HG03139 (cell line): ENCODE data around the gene HSF5.
"Not testable (repeated sequence)": the region's sequence is repeated elsewhere in the genome, so short reads cannot be mapped to it uniquely, and the experiment has no call there.

ENCODE experiments used
- ATAC-seq: cut with Tn5 transposase; IDR thresholded peaks from one replicate; pipeline ENCODE4 v1.9.1; 2021; ENCODE audit not compliant: unreplicated experiment

Gene HSF5

GRCh38 chr17:58414596-58414997 is 73.6 kb downstream of the HSF5 start:
- no peak for ATAC-seq

GRCh38 chr17:58413684-58414083 is 74.5 kb downstream of the HSF5 start:
- ATAC-seq, result no peak

GRCh38 chr17:58412961-58413586 is 75.1 kb downstream of the HSF5 start:
- ATAC-seq, result no peak

GRCh38 chr17:58412064-58412703 is 76.0 kb downstream of the HSF5 start:
- no peak for ATAC-seq

GRCh38 chr17:58411408-58411894 is 76.8 kb downstream of the HSF5 start:
- ATAC-seq, result no peak

GRCh38 chr17:58410714-58411407 is 77.3 kb downstream of the HSF5 start:
- ATAC-seq, result no peak

GRCh38 chr17:58409432-58409831 is 78.8 kb downstream of the HSF5 start:
- no peak for ATAC-seq

- ATAC-seq, result no peak
Observed at GRCh38 chr17:58403311-58403710, 84.9 kb downstream of the HSF5 start.

GRCh38 chr17:58402679-58403078 is 85.5 kb downstream of the HSF5 start:
- ATAC-seq, result no peak

GRCh38 chr17:58402047-58402446 is 86.2 kb downstream of the HSF5 start:
- ATAC-seq, result no peak

- ATAC-seq, result no peak
Observed at GRCh38 chr17:58401287-58401686, 86.9 kb downstream of the HSF5 start.

GRCh38 chr17:58400826-58401225 is 87.4 kb downstream of the HSF5 start:
- no peak for ATAC-seq

GRCh38 chr17:58399974-58400373 is 88.2 kb downstream of the HSF5 start:
- ATAC-seq, result no peak

- no peak for ATAC-seq
Observed at GRCh38 chr17:58398574-58399266, 89.5 kb downstream of the HSF5 start.

- not testable (repeated sequence) for ATAC-seq
Observed at GRCh38 chr17:58397421-58397820, 90.8 kb downstream of the HSF5 start.

- ATAC-seq, result no peak
Observed at GRCh38 chr17:58396173-58396572, 92.0 kb downstream of the HSF5 start.

- ATAC-seq, result no peak
Observed at GRCh38 chr17:58394534-58395223, 93.5 kb downstream of the HSF5 start.

- ATAC-seq, result no peak
Observed at GRCh38 chr17:58391302-58391984, 96.8 kb downstream of the HSF5 start.

GRCh38 chr17:58390884-58391283 is 97.3 kb downstream of the HSF5 start:
- ATAC-seq, result no peak
